Measurements from ENCODE around the gene TIPIN. TPM values are rescaled to one million over a fixed set of nuclear protein-coding genes. Genes with fewer than 3 reads are reported as not detected.
A peak's percentile ranks its signal among the peaks of the same experiment; 100 is the strongest.

The TIPIN gene, protein sequence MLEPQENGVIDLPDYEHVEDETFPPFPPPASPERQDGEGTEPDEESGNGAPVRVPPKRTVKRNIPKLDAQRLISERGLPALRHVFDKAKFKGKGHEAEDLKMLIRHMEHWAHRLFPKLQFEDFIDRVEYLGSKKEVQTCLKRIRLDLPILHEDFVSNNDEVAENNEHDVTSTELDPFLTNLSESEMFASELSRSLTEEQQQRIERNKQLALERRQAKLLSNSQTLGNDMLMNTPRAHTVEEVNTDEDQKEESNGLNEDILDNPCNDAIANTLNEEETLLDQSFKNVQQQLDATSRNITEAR
- total RNA-seq, result 1 to 10 TPM in 3 of 4 donors, not detected in 1; 2.2 to 4.0 (median 2.5) TPM

DNA sequence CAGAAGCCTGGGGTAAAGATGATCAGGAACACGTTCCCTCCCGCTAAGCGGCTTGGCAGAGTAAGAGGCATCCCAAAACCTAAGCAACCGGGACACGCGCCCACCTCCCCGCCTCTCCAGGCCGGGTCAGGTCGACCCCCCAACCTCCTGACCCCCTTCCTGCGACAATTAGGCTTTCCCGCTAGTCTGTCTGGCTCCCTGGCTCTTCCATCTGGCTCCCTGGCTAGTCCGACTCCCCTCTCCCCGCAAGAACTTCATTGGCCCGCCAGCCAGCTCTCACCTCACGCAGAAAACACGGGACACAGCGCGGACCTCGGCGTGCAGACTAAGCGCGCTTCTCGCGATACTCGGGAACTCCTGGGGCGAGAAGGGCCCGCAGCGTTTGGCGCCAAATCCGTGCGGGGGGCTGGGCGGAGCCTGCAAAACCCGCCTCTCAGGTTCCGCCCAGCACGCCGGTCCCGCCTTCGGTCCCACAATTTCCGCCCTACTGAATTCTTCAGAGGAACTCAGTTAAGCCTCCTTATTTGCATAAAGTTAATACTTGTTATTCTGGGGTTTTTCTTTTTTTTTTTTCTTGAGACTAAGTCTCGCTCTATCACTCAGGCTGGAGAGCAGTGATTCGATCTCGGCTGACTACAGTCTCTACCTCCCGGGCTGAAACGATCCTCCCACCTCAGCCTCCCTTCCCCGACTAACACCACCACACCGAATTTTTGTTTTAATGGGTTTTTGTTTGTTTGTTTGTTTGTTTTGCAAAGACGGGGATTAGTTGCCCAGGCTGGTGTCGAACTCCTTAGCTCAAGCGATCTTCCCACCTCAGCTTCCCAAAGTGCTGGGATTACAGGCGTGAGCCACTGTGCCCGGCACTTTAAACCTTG, at the start of gene TIPIN:
TIPIN (minus strand) TSS at position 327 of the 878 bp plus-strand sequence. CDS start 3,738 bp downstream, outside the sequence.
- intact Hi-C loops (cut with DNase I; ENCODE audit: low total_unique reads) (loop anchor here (2.0 kb wide), 1 partner anchor 34 kb away; no protein-coding TSS in a partner anchor), in situ Hi-C loops (cut with MboI; ENCODE audit: low pct_ligation_motif_present in 1 of 4, low pct_unique_long_range_greater_than_20kb in 1 of 4, low sequenced_read_pairs in 3 of 4) (loop anchor here in 1 of 4 donors (10.0 kb wide), 1 partner anchor 138 kb away; the partner anchor contains the start of gene SNAPC5)
- Histone ChIP-seq H3K27me3 (no peaks in the 10 kb centered on the region), H3K9me3 (no peaks in the 10 kb centered on the region), H3K4me1 (peaks cover 0 to 19% (median 8%) of the 10 kb centered on the region in 4 donors), H3K36me3 (no peaks in the 10 kb centered on the region), H3K27ac (peak within 1 kb of the TSS; percentile 64 to 88 (median 78)), H3K4me3 (peak within 1 kb of the TSS; percentile 43 to 73 (median 56))
- 4 to 21% methylated on average over 9 to 51 of the region's 51 CpGs for WGBS, 2 donors (ENCODE audit: low coverage in 1 of 2)
- DNase-seq, result peak; percentile 98
- TF ChIP-seq POLR2AphosphoS5 (IDR thresholded peaks at IDR 0.05), result peak; percentile 55 to 85 (median 67)
- TF ChIP-seq EP300 (IDR thresholded peaks at IDR 0.05; ENCODE audit: low read depth), result no peak
- peak; percentile 53 for TF ChIP-seq POLR2A (IDR thresholded peaks at IDR 0.05)
- TF ChIP-seq, protein P1, sequence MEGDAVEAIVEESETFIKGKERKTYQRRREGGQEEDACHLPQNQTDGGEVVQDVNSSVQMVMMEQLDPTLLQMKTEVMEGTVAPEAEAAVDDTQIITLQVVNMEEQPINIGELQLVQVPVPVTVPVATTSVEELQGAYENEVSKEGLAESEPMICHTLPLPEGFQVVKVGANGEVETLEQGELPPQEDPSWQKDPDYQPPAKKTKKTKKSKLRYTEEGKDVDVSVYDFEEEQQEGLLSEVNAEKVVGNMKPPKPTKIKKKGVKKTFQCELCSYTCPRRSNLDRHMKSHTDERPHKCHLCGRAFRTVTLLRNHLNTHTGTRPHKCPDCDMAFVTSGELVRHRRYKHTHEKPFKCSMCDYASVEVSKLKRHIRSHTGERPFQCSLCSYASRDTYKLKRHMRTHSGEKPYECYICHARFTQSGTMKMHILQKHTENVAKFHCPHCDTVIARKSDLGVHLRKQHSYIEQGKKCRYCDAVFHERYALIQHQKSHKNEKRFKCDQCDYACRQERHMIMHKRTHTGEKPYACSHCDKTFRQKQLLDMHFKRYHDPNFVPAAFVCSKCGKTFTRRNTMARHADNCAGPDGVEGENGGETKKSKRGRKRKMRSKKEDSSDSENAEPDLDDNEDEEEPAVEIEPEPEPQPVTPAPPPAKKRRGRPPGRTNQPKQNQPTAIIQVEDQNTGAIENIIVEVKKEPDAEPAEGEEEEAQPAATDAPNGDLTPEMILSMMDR (IDR thresholded peaks at IDR 0.05), result no peak

DNA sequence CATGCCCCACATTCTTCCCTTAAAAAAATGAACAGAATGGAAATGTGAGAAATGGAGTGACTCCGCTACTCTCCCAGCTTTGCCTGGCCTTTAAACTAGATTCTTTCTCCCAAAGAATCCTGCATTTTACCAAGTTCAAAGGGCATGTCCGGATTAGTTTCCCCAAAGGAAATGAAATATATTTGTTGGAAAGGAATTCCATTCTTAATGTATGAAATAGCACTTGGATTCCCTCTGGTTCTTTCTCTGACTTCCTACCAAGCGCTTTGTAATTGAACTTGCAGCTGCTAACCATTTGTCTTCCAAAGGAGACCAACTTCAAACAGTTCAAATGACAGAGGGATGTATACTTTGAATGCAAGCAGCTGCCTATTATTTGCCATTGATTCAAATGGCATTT, 49.1 kb upstream of the TIPIN start:
- intact Hi-C loops (cut with DNase I; ENCODE audit: low total_unique reads), result no loop called here
- H3K4me1 ChIP-seq, result peaks cover 0 to 31% (median 8%) of the 10 kb centered on the region in 4 donors
- 78 to 82% methylated on average over 3 of the region's 3 CpGs for WGBS, 2 donors (ENCODE audit: low coverage in 1 of 2)

DNA sequence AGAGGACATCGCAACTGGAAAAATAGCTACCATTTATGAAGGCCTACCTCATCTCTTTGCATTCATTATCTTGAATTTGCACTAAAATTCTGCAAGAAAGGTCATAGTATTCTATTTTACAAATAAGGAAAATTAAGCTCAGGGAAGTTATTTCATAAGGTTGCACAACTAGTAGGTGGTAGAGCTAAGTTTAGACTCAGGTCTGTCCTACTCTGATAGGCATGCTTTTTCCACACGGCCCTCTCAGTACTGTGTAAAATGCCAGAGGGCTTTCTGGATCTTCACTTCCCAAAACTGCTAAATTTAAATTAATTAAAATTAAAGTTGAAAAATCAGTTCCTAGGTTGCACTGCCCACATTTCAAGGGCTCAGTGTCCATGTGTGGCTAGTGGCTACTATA, 48.5 kb upstream of the TIPIN start:
- no peaks in the 10 kb centered on the region for H3K27me3 ChIP-seq
- no peak overlapping the region for H3K27ac ChIP-seq
- in situ Hi-C loops (cut with MboI; ENCODE audit: low pct_ligation_motif_present in 1 of 4, low pct_unique_long_range_greater_than_20kb in 1 of 4, low sequenced_read_pairs in 3 of 4) (no loop called here), intact Hi-C loops (cut with DNase I; ENCODE audit: low total_unique reads) (no loop called here)
- TF ChIP-seq EP300 (IDR thresholded peaks at IDR 0.05; ENCODE audit: low read depth) (no peak), POLR2AphosphoS5 (IDR thresholded peaks at IDR 0.05) (no peak), POLR2A (IDR thresholded peaks at IDR 0.05) (no peak)
- TF ChIP-seq, protein P1 (IDR thresholded peaks at IDR 0.05), result no peak
- no peaks in the 10 kb centered on the region for H3K36me3 ChIP-seq
- H3K4me1 ChIP-seq, result peaks cover 0 to 26% (median 8%) of the 10 kb centered on the region in 4 donors
- no peak for DNase-seq
- 89 to 93% methylated on average over 2 of the region's 2 CpGs for WGBS, 2 donors (ENCODE audit: low coverage in 1 of 2)
- H3K9me3 ChIP-seq, result no peaks in the 10 kb centered on the region
- no peak overlapping the region for H3K4me3 ChIP-seq

More for the DNA sequence above, 49.1 kb upstream of the TIPIN start:
- Histone ChIP-seq H3K36me3 (no peaks in the 10 kb centered on the region), H3K27ac (no peak overlapping the region), H3K27me3 (no peaks in the 10 kb centered on the region), H3K9me3 (no peaks in the 10 kb centered on the region), H3K4me3 (no peak overlapping the region)
- no peak for DNase-seq
- TF ChIP-seq POLR2A (IDR thresholded peaks at IDR 0.05), result no peak
- no peak for TF ChIP-seq EP300 (IDR thresholded peaks at IDR 0.05; ENCODE audit: low read depth)
- TF ChIP-seq POLR2AphosphoS5 (IDR thresholded peaks at IDR 0.05), result no peak
- TF ChIP-seq, protein P1 (IDR thresholded peaks at IDR 0.05), result no peak
- in situ Hi-C loops (cut with MboI; ENCODE audit: low pct_ligation_motif_present in 1 of 4, low pct_unique_long_range_greater_than_20kb in 1 of 4, low sequenced_read_pairs in 3 of 4), result no loop called here

DNA sequence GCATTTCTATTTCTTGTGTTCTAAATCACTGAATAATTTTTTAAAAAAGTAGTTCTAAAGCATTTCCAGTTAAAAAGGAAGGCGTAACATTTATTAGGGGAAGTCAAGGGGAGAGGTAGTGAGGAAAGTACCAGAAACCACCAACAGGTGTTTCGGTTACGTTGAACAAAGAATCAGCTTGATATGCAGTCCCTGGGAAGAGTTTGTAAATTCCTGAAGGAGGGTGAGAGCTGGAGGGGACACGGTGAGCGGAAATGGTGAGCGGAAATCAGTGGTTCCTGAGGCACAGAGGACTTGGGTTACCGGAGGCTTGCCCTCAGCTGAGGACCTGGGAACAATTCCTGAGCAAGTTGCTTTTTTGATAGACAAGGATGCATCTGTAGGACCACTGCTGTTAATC, 48.0 kb upstream of the TIPIN start:
- Histone ChIP-seq H3K27me3 (no peaks in the 10 kb centered on the region), H3K36me3 (no peaks in the 10 kb centered on the region), H3K4me3 (no peak overlapping the region), H3K9me3 (no peaks in the 10 kb centered on the region), H3K4me1 (peaks cover 0 to 26% (median 8%) of the 10 kb centered on the region in 4 donors), H3K27ac (no peak overlapping the region)
- no peak for DNase-seq
- intact Hi-C loops (cut with DNase I; ENCODE audit: low total_unique reads) (no loop called here), in situ Hi-C loops (cut with MboI; ENCODE audit: low pct_ligation_motif_present in 1 of 4, low pct_unique_long_range_greater_than_20kb in 1 of 4, low sequenced_read_pairs in 3 of 4) (no loop called here)
- TF ChIP-seq, protein P1 (IDR thresholded peaks at IDR 0.05), result no peak
- no peak for TF ChIP-seq POLR2AphosphoS5 (IDR thresholded peaks at IDR 0.05)
- no peak for TF ChIP-seq POLR2A (IDR thresholded peaks at IDR 0.05)
- TF ChIP-seq EP300 (IDR thresholded peaks at IDR 0.05; ENCODE audit: low read depth), result no peak
- WGBS, 2 donors (ENCODE audit: low coverage in 1 of 2), result 77 to 82% methylated on average over 7 of the region's 7 CpGs

All from transverse colon (tissue), 4 donors.